A673 (cell line): ENCODE results near the gene NRXN3. TPM values are rescaled to one million over a fixed set of nuclear protein-coding genes. Genes with fewer than 3 reads are reported as not detected.
A peak's percentile ranks its signal among the peaks of the same experiment; 100 is the strongest.

Source experiments
- BruUV-seq: library from RNA; stranded (reverse); fragments of 400-500 nt; replicated peaks from 2 replicates; lab custom pipeline; 2021; lab: Mats Ljungman, UMichigan
- CTCF ChIA-PET: fragments of 300-600 bp; sonication (Branson Sonifier 250); formaldehyde crosslinking; loops from one replicate; lab custom pipeline; 2022; ENCODE audit warnings: antibody characterized with exemption; lab: Charles Lee
- POLR2A ChIA-PET: fragments of 300-600 bp; sonication (Branson Sonifier 250); formaldehyde crosslinking; loops from one replicate; lab custom pipeline; 2022; ENCODE audit warnings: antibody characterized with exemption; ENCODE audit not compliant: low non-redundant PET; lab: Charles Lee
- DNase-seq: peaks from one replicate; pipeline ENCODE4 v3.0.0-alpha.2; 2015; ENCODE audit warnings: low spot score
- H3K27ac ChIP-seq: fragments of 200-600 bp; sonication (generic); 2 replicates; pipeline ENCODE4 v1.5.1; 2016; ENCODE audit warnings: mixed run types, low read depth, mild to moderate bottlenecking, mixed read lengths, antibody characterized with exemption, low read length; ENCODE audit not compliant: poor library complexity, severe bottlenecking
- H3K27me3 ChIP-seq: fragments of 200-600 bp; sonication (generic); replicated peaks from 2 replicates; pipeline ENCODE4 v1.6.1; 2017; ENCODE audit warnings: mixed run types, low read depth, mild to moderate bottlenecking, mixed read lengths, antibody characterized with exemption, low read length; ENCODE audit not compliant: insufficient read depth, poor library complexity
- H3K36me3 ChIP-seq: fragments of 200-600 bp; sonication (generic); 2 replicates; pipeline ENCODE4 v1.6.1; 2016; ENCODE audit warnings: mixed run types, mild to moderate bottlenecking, mixed read lengths, antibody characterized with exemption, low read length; ENCODE audit not compliant: insufficient read depth, poor library complexity, severe bottlenecking
- H3K4me1 ChIP-seq: fragments of 200-600 bp; sonication (generic); 2 replicates; pipeline ENCODE4 v1.6.1; 2017; ENCODE audit warnings: mixed run types, mild to moderate bottlenecking, mixed read lengths, antibody characterized with exemption, low read length; ENCODE audit not compliant: insufficient read depth, poor library complexity, severe bottlenecking
- H3K4me3 ChIP-seq: fragments of 200-600 bp; sonication (generic); 2 replicates; pipeline ENCODE4 v1.5.1; 2016; ENCODE audit warnings: low read depth, mixed run types, mild to moderate bottlenecking, mixed read lengths, low read length; ENCODE audit not compliant: poor library complexity, severe bottlenecking
- H3K9me3 ChIP-seq: fragments of 200-600 bp; sonication (generic); 2 replicates; pipeline ENCODE4 v1.6.1; 2016; ENCODE audit warnings: mixed run types, low read depth, mild to moderate bottlenecking, mixed read lengths, antibody characterized with exemption, low read length; ENCODE audit not compliant: poor library complexity, severe bottlenecking
- CTCF ChIP-seq: fragments of 300-800, 200-600 bp; sonication (generic); conservative IDR thresholded peaks from 2 replicates; pipeline ENCODE4 v1.5.1; 2017; ENCODE audit warnings: low read depth, mild to moderate bottlenecking, antibody characterized with exemption, low read length, moderate library complexity, mixed read lengths
- EZH2 ChIP-seq: fragments of 200-600 bp; sonication (generic); IDR thresholded peaks from 2 replicates; pipeline ENCODE4 v1.6.1; 2017; ENCODE audit warnings: borderline replicate concordance, low read depth, mild to moderate bottlenecking, mixed read lengths, antibody characterized with exemption, low read length; ENCODE audit not compliant: poor library complexity, severe bottlenecking
- intact Hi-C: fragments of 100-400 bp; cut with micrococcal nuclease; formaldehyde crosslinking; loops from one replicate; pipeline ENCODE4 v1.10.0; 2022; ENCODE audit not compliant: unreplicated experiment
- total RNA-seq: library from RNA; stranded (reverse); gene quantifications from 2 replicates; pipeline ENCODE4 v1.2.3, GENCODE V29; 2021

Gene NRXN3
- total RNA-seq, 1 experiment from 2014 or later, result 0.21 TPM

GRCh38 chr14:78401866-78402265 lies 231.7 kb downstream of the NRXN3 start:
- Histone ChIP-seq H3K4me1 (no peaks in the 10 kb centered on the region), H3K4me3 (no peak overlapping the region), H3K9me3 (no peaks in the 10 kb centered on the region), H3K27me3 (peaks cover 27% of the 10 kb centered on the region), H3K36me3 (no peaks in the 10 kb centered on the region), H3K27ac (no peak overlapping the region)
- POLR2A ChIA-PET, result no interaction called here
- TF ChIP-seq EZH2 (no peak), CTCF (no peak)
- BruUV-seq, result no TSS peak
- CTCF ChIA-PET, result no interaction called here
- peak; percentile 1 for DNase-seq
- intact Hi-C loops, result no loop called here

- POLR2A ChIA-PET, result interaction anchor here (0.7 kb wide), 1 partner anchor 270 kb away, joined by 3 read pairs; no protein-coding TSS in a partner anchor
- no peaks in the 10 kb centered on the region for H3K9me3 ChIP-seq
- no peaks in the 10 kb centered on the region for H3K36me3 ChIP-seq
- CTCF ChIA-PET, result interaction anchor here (0.7 kb wide), 1 partner anchor 55 kb away, joined by 4 read pairs; no protein-coding TSS in a partner anchor
- peaks cover 27% of the 10 kb centered on the region for H3K27me3 ChIP-seq
- no peak overlapping the region for H3K27ac ChIP-seq
- DNase-seq, result peak; percentile 40
- TF ChIP-seq EZH2, result no peak
- TF ChIP-seq CTCF, result no peak
- no peaks in the 10 kb centered on the region for H3K4me1 ChIP-seq
- BruUV-seq, result no TSS peak
- intact Hi-C loops, result no loop called here
- H3K4me3 ChIP-seq, result no peak overlapping the region
Measured at GRCh38 chr14:78403278-78403815, 233.2 kb downstream of the NRXN3 start.

- no peak overlapping the region for H3K4me3 ChIP-seq
- H3K36me3 ChIP-seq, result no peaks in the 10 kb centered on the region
- peaks cover 24% of the 10 kb centered on the region for H3K27me3 ChIP-seq
- ChIA-PET POLR2A (no interaction called here), CTCF (no interaction called here)
- no TSS peak for BruUV-seq
- DNase-seq, result no peak
- TF ChIP-seq EZH2, result no peak
- no peak for TF ChIP-seq CTCF
- H3K27ac ChIP-seq, result no peak overlapping the region
- intact Hi-C loops, result no loop called here
- H3K4me1 ChIP-seq, result no peaks in the 10 kb centered on the region
- no peaks in the 10 kb centered on the region for H3K9me3 ChIP-seq
Measured at GRCh38 chr14:78405079-78405856, 235.1 kb downstream of the NRXN3 start.
